HG02798 (cell line): Measurements from ENCODE around the gene SNX18.

Experiments used
- ATAC-seq: cut with Tn5 transposase; IDR thresholded peaks from one replicate; pipeline ENCODE4 v1.9.1; 2021; ENCODE audit warnings: mild to moderate bottlenecking; ENCODE audit not compliant: unreplicated experiment, poor library complexity

SNX18 gene

DNA sequence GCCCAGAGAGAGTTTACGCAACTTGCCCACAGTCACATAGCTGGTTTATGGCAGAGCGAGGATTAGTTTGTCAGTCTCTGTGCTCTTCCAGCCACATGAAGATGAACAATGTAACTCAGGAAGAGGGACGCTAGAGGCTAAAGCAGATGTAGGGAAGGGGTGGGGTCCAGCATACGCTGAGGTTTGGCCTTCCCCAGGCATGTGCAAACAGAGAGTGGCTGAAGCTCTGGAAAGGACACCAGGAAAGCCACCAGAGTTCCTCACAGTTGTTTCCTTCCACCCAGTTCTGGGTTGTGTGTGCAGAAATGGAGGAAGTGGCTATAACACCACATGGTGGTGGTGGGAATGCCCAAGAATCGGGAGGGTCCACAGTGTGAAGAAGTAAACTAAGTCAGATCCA lies 60.0 kb downstream of the SNX18 start:
- no peak for ATAC-seq

DNA sequence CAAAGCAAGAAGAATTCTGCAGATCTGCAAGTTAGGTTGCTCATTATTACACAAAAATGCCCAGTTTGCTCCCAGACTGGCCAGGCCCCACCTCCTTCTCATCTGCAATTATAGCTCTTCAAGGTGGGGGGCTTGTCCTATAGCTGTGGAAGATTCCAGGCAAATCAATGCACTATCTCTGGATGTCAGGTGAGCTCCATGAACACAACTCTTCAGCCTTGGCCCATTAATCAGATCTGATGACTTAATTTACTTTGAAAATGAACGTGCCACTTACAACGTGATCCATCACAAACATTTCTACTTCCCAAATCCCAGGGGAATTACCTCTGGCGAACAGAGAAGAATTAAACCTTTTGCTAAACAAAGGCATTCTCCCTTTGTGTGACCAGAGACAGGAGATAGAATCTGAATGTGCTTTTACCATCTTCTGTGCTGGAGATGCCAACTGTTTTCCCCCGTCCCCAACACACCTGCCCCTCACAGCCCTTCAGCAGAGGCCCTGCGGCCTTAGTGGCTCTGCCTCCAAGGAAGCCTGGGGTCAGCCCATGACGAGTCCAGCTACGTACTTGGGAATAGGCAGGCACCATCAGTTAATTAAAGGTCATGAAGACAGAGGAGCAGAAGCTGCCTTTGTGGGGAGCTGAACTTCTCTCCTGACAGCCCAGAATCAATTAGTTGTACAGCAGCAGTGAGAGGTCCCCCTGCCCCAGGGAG lies 60.5 kb downstream of the SNX18 start:
- ATAC-seq: no peak

DNA sequence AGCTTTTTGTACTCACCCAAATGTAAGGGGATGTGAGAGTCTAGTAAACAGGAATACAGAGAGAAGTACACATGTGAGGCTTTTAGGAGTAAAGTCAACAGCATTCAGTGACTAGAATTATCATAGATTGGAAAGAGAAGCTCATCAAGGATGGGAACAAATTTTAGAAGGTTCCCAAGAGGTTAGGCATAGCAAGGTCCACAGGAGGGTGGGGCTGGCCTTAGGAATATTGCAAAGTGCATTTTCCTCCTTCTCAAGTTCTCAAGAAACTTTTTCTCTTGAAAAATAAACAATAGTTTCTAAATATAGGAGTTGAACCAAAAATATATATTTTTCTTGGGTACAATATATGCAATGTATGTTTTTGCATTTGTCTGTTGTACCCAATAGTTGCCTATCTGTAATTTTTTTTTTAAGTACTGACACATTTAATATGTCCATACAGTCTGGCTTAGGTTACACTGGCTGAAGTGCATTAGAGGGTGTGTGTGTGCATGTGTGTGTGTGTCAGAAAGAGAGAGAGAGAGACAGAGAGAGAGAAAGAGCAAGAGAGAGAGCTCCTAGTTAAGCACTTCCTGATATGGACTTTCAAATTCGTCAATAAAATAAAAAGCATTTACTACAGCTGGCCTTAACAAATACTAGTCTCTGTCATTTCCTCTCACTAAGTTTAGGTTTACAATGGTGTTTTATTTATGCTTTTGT lies 62.2 kb downstream of the SNX18 start:
- no peak for ATAC-seq

DNA sequence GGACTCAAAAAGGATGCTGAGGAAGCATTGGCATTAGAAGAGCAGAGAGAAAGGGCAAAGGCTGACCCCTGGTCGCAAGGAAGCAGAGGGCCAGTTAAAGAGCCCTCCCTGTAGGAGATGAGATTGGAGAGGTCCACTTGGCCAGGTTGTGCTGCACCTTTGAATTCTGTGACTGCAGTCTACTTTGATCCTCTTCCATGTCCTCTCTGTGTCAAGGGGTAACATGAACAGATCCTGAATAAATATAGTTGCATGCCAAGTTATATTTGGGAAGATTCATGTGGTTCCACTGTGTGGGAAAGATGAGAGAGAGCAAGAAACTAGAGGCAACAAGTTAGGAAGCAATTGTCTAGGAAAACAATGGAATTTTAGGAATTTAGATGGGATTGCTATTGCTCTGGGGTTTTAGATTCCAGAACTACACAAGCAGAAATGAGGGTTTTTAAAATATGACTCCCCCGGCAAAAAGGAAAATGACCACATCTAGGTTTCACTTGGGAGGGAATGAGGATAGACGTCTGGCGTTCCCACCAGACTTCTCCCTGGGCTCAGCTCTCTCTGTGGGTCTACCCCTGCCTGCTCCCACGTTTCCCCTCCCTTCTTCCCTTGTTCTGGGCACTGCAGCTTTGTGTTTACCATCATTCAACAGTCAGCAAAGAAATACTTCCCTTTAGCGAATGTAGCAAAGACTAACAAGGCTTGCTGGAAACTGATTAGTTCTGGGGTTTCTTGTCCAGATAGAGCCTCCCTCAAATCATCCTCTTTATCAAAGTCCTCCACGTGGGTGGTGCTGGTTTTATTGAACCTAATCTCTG lies 63.6 kb downstream of the SNX18 start:
- no peak for ATAC-seq

DNA sequence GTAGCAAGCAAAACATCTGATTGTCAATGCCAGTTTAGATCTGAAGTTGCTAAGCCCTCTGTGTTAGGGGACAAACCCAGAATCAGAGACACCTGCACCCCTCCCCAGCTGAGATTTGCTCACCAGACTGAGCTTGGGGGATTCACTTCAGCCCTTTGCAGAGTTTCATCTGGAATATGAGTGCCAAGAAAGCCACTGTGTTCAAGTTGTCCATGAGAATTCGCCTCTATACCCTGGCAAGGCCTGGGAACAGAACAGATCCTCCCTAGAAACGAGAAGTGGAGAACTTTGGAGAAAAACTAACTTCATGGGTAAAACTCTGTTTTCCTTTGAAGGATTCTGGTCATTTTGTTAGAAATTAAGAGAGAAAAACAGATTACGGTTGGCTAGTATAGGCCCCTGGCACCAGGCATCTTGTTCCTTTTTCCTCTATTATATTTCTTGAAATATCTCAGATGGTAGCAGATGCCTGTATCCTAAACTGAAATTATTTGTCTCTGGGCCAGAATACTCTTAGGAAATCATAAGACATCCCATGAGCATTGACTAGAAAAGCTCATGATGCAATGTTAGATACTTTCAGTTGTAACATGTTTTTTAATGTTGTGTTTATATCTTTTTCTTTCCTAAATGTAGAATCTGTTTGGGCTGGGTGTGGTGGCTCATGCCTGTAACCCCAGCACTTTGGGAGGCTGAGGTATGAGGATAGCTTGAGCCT lies 64.4 kb downstream of the SNX18 start:
- no peak for ATAC-seq

DNA sequence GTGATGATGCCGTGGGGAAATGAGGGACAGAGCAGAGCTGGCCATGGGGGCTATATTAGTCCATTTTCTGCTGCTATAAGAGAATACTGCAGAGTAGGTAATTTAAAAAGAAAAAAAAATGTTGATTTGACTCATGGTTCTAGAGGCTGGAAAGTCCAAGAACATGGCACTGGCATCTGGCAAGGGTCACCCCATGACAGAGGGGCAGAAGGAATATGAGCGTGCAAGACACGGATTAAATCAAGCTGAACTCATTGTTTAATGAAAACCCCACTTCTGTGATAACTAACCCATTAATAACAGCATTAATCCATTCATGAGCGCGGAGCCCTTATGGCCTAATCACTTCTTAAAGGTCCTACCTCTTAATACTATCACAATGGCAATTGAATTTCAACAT lies 68.8 kb downstream of the SNX18 start:
- no peak for ATAC-seq

DNA sequence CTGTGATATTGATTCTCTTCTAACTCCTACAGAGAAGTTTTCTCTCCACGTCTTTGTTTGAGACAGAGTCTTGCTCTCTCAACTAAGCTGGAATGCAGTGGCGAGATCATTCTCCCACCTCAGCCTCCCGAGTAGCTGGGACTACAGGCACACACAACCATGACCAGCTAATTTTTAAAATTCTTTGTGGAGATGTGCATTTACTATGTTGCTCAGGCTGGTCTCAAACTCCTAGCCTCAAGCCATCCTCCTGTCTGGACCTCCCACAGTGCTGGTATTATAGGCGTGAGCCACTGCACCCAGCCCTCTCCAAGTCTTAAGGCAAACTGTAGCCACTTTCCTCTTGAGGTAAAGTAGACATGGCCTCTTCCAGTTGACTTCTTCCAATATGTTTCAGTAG lies 72.2 kb downstream of the SNX18 start:
- ATAC-seq: no peak

DNA sequence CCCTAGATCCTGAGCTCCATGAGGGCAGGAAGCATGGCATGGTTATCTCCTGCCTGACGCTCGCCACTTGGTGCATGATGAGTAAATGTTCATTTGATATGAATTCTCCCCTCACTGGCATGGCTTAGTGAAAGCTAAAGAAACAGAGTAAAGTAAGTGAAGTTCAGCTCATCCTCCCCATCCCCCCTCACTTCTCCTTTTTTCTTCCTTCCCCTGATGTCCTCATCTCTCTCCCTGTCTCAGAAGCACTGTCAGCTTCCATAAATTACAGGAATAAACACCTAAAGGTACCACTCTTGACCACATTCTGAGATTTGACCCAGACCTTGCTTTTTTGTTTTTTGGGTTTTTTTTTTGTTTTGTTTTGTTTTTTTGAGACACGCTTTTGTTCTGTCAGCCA lies 73.3 kb downstream of the SNX18 start:
- no peak for ATAC-seq

DNA sequence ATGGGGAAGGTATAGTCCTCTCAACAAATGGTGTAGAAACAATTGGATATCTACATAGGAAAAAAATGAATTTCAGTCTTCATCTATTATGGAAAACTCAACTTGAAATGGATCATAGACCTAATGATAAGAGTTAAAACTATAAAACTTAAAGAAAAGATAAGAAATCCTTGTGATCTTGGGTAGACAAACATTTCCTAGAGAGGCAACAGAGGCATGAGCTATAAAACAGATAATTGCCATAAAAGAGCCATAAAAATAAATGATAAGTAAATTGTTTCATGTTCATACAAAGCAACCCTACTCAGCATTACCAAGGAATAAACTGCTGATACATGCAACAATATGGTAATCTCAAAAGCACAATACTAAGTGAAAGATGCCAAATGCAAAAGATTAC lies 76.2 kb downstream of the SNX18 start:
- ATAC-seq: no peak

DNA sequence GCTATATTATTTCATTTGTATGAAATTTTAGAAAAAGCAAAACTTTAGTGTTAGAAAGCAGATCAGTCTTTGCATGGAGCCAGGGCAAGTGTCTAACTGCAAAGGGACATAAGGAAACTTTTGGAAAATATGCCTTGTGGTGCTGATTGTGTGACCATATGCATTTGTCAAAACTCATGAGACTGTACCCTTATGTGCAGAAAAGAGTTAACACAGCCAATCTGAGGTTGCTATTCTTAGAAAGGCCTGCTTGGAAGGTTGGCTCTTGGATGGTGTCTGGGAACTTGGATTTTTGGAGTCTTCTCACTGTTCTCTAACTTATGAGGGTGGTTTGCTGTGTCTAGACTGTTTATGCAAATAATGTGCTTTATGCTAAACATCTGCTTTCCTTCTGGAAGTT lies 76.6 kb downstream of the SNX18 start:
- ATAC-seq: no peak

DNA sequence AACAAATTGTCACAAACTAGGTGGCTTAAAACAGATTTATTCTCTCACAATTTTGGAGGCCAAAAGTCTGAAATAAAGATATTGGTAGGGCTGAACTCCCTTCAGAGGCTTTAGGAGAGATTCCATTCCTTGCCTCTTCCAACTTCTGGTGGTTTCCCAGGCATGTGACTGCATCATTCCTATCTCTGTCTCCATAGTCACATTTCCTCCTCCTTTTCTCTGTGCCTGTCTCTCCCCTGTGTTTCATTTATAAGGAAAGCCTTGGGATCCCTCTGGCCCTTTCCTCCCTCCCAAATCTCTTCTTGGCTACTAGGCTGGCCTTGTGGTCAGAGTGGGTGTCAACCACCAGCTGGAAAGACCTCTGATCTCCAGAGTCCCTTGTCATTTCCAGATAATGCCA lies 78.2 kb downstream of the SNX18 start:
- ATAC-seq: no peak
